Endothelial cell of umbilical vein (primary cell): ENCODE results near the gene ACVR1C.

Experiments used
- CTCF ChIP-seq, 2 donors: IDR thresholded peaks; 1 replicate in 1 of 2; 2 replicates in 1 of 2; pipeline ENCODE4 v1.5.1; 2011; ENCODE audit warnings: low read length in 2 of 2, mild to moderate bottlenecking in 2 of 2, moderate library complexity in 2 of 2, control low read depth in 1 of 2, inconsistent platforms in 1 of 2, low read depth in 1 of 2; ENCODE audit not compliant: insufficient read depth in 1 of 2; ENCODE audit errors: extremely low read depth in 1 of 2
- EZH2 ChIP-seq: IDR thresholded peaks from 2 replicates; pipeline ENCODE4 v1.6.1; 2012; ENCODE audit warnings: borderline replicate concordance, low read depth, mild to moderate bottlenecking, moderate library complexity, low read length, inconsistent platforms; ENCODE audit not compliant: severe bottlenecking
- FOS ChIP-seq: IDR thresholded peaks from 2 replicates; pipeline ENCODE4 v1.6.1; 2011; ENCODE audit warnings: mild to moderate bottlenecking, low read length, moderate library complexity, borderline replicate concordance; ENCODE audit not compliant: insufficient read depth
- JUN ChIP-seq: IDR thresholded peaks from 2 replicates; pipeline ENCODE4 v1.6.1; 2011; ENCODE audit warnings: borderline replicate concordance, low read depth; ENCODE audit not compliant: insufficient read length, insufficient read depth
- MAX ChIP-seq: IDR thresholded peaks from 2 replicates; pipeline ENCODE4 v1.6.1; 2011; ENCODE audit not compliant: insufficient read depth, insufficient read length
- MYC ChIP-seq: IDR thresholded peaks from one replicate; pipeline ENCODE4 v1.6.1; 2011; ENCODE audit warnings: mild to moderate bottlenecking, low read depth, low read length
- POLR2A ChIP-seq: IDR thresholded peaks from 2 replicates; pipeline ENCODE4 v1.6.1; 2012; ENCODE audit warnings: low read depth, mild to moderate bottlenecking, control low read depth, low read length
- POLR2AphosphoS5 ChIP-seq: IDR thresholded peaks from 2 replicates; pipeline ENCODE4 v1.6.1; 2012; ENCODE audit warnings: low read depth, mild to moderate bottlenecking, control low read depth, low read length, moderate library complexity; ENCODE audit not compliant: insufficient read depth

- TF ChIP-seq CTCF (IDR thresholded peaks at IDR 0.05; ENCODE audit: extremely low read depth in 1 of 2, insufficient read depth in 1 of 2, low read depth in 1 of 2, low read length in 2 of 2) (no peak), MAX (no peak), POLR2AphosphoS5 (no peak), POLR2A (no peak), FOS (no peak), EZH2 (no peak), JUN (no peak), MYC (no peak)
Measured at GRCh38 chr2:157677941-157678340, 49.3 kb upstream of the ACVR1C start.
